ENCODE data around the gene OPN3.

DNA sequence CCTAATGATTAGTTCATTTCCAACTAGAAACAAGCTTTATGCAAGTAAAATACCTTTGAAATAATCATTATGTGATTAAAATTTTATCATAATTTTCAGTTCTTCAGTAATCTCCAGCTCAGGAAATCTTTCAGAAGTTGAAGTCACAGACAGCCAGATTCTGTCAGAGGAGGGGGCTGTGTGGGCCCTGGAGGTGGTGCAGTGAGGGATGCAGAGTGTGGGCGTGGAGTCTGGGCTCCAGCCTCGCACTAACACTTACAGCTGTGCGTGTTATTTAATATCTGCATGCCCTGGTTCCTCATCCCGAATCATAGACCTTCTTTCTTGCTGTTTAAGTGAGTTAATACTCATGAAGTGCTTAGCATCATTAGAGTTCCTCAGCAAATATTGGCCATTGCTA lies 35.8 kb upstream of the OPN3 start:
- no peak for TF ChIP-seq CTCF (IDR thresholded peaks at IDR 0.05)
- TF ChIP-seq EZH2 (IDR thresholded peaks at IDR 0.05; ENCODE audit: borderline replicate concordance, insufficient read depth, low read depth, low read length, poor library complexity, severe bottlenecking): no peak

All from B cell (primary cell).